T-helper 9 cell (primary cell): ENCODE measurements around the gene ITIH5.

ENCODE experiments used
- DNase-seq: peaks from one replicate; pipeline ENCODE4 v3.0.0-alpha.2; 2020

Gene ITIH5

DNA sequence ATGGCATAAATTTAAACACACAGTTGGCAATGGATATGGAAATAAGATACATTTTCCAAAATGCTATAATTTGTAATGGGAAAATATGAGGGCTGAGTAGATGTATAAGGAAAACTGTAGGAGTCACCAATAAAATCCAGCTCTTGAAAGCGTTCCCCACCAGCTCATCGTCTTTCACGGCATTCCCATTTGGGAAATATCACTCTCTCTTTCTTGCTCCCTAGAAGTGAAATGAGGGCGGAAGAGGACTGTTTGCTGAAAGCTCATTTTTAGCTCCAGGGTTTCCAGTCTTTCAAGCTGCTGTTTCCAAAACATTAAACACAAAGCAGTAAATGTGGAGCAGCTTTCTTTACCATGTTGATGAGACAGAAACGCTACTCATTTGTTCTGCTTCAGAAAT, 151.3 kb downstream of the ITIH5 start:
- no peak for DNase-seq

DNA sequence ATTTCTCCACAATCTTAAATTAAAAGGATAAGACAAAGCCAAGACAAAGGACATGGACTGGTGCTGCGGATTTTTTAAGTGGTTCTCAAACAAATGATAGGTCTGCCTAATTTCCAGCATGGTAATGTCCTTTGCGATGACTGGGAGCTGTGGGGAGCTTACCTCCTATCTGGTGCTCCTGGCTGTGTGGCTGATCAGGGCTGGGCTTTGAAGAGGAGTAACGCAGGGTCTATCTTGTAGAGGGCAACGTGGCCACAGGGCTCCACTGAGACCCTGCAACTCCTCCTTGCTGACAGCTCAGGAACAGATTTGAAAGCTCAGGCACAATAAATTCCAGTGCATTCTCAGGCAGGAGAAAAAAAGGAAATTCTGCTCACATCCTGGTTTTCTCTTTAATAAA, 152.8 kb downstream of the ITIH5 start:
- no peak for DNase-seq

DNA sequence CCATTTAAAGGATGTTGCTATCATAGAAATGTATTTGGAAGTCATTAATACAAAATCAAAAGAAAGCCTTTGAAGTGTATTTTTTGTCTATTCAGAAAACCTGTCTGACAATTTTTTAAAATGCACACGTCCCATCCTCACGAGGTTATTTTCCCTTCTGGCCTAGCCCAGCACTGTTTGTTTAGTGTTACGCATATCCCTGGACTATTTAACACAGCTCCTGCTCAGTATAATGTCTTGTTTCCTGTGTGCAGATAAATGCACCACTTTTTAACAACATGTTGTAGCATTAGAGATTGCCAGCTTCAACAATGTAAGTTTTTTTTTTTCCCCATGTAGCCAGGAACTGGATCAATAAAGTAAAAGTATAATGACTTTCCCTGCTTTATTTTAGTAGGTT, 153.3 kb downstream of the ITIH5 start:
- DNase-seq, result no peak

DNA sequence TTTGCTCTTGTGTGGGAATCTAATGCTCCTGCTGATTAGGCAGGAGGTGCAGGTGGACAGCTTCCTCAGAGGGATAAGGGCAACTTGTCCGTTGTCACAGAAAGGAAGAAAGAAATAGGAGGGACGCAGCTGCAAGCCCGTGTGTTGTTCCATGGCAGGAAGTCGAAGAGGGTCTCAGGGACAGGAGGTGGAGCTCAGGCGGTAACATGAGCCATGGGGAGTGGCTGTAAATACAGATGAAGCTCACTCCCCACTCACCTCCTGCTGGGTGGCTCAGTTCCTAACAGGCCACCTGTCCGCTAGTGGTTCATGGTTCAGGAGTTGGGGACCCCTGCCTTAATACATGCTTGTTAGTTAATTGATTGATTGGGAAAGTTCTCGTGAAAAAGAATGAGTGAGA, 154.3 kb downstream of the ITIH5 start:
- no peak for DNase-seq

DNA sequence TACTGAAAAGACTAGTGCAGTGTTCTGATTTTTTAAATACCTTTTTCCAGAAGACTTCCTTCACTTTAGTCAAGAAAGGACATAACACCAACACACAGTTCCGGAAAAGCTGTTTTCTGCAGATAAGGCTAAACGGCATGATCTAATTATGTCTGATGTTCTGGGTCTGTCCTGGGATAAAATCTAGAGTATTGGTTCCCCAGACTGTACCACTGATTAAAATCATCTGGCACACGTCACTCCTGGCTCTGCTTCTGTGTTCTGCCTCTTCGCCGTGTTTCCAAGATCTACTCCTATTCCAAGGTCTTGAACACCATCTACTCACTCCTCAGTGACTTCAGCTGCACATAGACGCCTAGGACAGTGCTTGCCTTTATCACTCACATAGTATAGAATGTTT, 155.2 kb downstream of the ITIH5 start:
- no peak for DNase-seq
